ENCODE results near the gene AKT2.

- TF ChIP-seq CTCF (IDR thresholded peaks at IDR 0.05), result no peak
- no peak for TF ChIP-seq POLR2A (IDR thresholded peaks at IDR 0.05)
Observed at GRCh38 chr19:40236366-40236765, 48.8 kb downstream of the AKT2 start.

Measured in body of pancreas (tissue), 4 donors.